Prostate gland (tissue), 2 donors: ENCODE data around the gene SPOCK1.

Experiments
- POLR2A ChIP-seq: fragments of 450-650 bp; IDR thresholded peaks from one replicate; pipeline ENCODE4 v1.6.1; 2016; ENCODE audit warnings: antibody characterized with exemption, mild to moderate bottlenecking
- TF ChIP-seq, protein P1 (sequence below), 4 experiments: fragments of 200-600 bp in 2 of 4; fragments of 450-650 bp in 2 of 4; sonication (generic) in 2 of 4; IDR thresholded peaks; 1 replicate in 3 of 4; 2 replicates in 1 of 4; pipeline ENCODE4 v1.5.1; 2016 to 2019; ENCODE audit warnings: antibody characterized with exemption in 4 of 4, mild to moderate bottlenecking in 2 of 4, moderate library complexity in 2 of 4

DNA sequence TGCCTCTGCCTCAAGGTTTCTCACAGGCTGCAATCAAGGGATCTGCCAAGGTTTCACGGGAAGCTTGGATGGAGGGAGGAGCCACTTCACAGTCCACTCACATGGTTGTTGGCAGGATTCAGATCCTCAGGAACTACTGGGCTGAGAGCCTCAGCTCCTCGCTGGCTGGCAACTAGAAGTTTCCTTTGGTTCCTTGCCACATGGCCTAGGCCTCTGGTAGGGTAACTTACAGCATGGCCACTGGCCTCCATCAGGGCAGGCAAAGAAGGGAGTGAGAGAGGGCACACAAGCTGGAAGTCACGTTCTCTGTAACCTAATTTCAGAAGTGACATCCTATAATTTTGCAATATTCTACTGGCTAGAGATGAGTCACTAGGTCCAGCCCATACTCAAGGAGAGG lies 32.2 kb downstream of the SPOCK1 start:
- TF ChIP-seq, protein P1, sequence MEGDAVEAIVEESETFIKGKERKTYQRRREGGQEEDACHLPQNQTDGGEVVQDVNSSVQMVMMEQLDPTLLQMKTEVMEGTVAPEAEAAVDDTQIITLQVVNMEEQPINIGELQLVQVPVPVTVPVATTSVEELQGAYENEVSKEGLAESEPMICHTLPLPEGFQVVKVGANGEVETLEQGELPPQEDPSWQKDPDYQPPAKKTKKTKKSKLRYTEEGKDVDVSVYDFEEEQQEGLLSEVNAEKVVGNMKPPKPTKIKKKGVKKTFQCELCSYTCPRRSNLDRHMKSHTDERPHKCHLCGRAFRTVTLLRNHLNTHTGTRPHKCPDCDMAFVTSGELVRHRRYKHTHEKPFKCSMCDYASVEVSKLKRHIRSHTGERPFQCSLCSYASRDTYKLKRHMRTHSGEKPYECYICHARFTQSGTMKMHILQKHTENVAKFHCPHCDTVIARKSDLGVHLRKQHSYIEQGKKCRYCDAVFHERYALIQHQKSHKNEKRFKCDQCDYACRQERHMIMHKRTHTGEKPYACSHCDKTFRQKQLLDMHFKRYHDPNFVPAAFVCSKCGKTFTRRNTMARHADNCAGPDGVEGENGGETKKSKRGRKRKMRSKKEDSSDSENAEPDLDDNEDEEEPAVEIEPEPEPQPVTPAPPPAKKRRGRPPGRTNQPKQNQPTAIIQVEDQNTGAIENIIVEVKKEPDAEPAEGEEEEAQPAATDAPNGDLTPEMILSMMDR (IDR thresholded peaks at IDR 0.05): no peak
- TF ChIP-seq POLR2A: no peak
